ENCODE results near the gene ACTL10. TPM values are rescaled to one million over a fixed set of nuclear protein-coding genes. Genes with fewer than 3 reads are reported as not detected.

ACTL10 gene
- polyA plus RNA-seq, 12 donors = 0.12 to 0.36 (median 0.28) TPM; not detected in 2

Other genes with a start within 250 kb of the ACTL10 start
- 10 to 100 TPM in 11 of 12 donors, not detected in 1; 11.2 to 41.1 (median 28.4) TPM for gene SNTA1, start 223.2 kb upstream of the ACTL10 start, polyA plus RNA-seq (ENCODE audit: insufficient read length in 12 of 12)
- 10 to 100 TPM in 11 of 12 donors, not detected in 1; 11.3 to 32.1 (median 14.0) TPM for gene CBFA2T2, start 176.8 kb upstream of the ACTL10 start, polyA plus RNA-seq (ENCODE audit: insufficient read length in 12 of 12)
- gene C20orf144, start 4.6 kb upstream of the ACTL10 start, polyA plus RNA-seq (ENCODE audit: insufficient read length in 12 of 12) = under 1 TPM in 9 of 12 donors, not detected in 3; 0.10 to 0.34 (median 0.18) TPM
- 10 to 100 TPM in 11 of 12 donors, not detected in 1; 19.0 to 41.9 (median 25.0) TPM for gene NECAB3, start 7.5 kb downstream of the ACTL10 start, polyA plus RNA-seq (ENCODE audit: insufficient read length in 12 of 12)
- gene E2F1, start 19.4 kb downstream of the ACTL10 start, polyA plus RNA-seq (ENCODE audit: insufficient read length in 12 of 12) = 10 to 100 TPM in 7 of 12 donors, 1 to 10 TPM in 4, not detected in 1; 7.5 to 22.4 (median 11.0) TPM
- 10 to 100 TPM in 7 of 12 donors, 1 to 10 TPM in 4, not detected in 1; 8.1 to 13.0 (median 10.4) TPM for gene PXMP4, start 53.4 kb downstream of the ACTL10 start, polyA plus RNA-seq (ENCODE audit: insufficient read length in 12 of 12)
- 1 to 10 TPM in 10 of 12 donors, not detected in 2; 2.1 to 4.6 (median 2.7) TPM for gene ZNF341, start 65.1 kb downstream of the ACTL10 start, polyA plus RNA-seq (ENCODE audit: insufficient read length in 12 of 12)
- gene CHMP4B, start 144.4 kb downstream of the ACTL10 start, polyA plus RNA-seq (ENCODE audit: insufficient read length in 12 of 12) = 10 to 100 TPM in 11 of 12 donors, not detected in 1; 57.8 to 87.4 (median 65.2) TPM